ENCODE data around the gene AVP.
"Not testable (repeated sequence)": the region's sequence is repeated elsewhere in the genome, so short reads cannot be mapped to it uniquely, and the experiment has no call there.

AVP gene

DNA sequence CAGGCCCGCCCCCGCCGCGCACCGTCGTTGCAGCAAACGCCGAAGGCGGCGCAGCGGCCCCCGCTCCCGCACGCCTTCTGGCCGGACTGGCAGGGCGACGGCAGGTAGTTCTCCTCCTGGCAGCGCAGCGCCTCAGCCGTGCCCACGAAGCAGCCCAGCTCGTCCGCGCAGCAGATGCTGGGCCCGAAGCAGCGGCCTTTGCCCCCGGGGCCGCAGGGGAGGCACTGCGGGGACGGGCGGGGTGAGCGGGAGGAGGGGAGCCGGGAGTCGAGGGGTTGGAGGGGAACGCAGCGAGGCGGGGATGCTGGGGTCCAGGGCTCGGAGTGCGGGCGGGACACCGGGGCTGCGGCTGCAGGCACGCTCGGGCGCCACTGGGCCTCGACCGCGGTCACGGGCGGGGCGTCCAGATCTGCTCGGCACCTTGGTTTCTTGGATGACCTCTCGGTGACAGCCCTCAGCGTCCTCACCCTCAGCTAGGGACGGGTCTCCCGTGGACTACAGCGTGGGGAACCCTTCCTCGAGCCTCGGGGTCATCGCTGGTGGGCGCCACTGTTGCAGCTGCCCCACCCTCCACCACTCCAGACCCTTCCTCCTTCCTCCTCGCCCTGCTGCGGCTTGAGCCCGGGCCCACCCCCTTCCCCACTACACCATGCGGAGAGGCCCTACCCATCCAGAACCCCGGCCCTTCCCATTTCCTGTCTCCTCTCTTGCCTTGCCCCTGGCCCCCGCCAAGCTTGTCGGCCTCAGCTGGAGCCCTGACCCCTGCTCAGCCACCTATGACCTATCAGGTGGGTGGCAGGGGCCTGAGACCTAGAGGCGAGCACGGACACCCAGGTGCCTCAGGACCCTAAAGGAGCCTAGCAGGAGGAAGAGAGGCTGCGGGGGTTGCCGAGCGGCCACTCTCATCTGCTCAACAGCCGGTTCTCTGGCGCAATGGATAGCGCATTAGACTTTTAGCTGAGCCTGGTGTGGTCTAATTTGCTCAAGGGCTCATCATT, 1.3 kb downstream of the AVP start:
- DNase-seq: no peak

DNA sequence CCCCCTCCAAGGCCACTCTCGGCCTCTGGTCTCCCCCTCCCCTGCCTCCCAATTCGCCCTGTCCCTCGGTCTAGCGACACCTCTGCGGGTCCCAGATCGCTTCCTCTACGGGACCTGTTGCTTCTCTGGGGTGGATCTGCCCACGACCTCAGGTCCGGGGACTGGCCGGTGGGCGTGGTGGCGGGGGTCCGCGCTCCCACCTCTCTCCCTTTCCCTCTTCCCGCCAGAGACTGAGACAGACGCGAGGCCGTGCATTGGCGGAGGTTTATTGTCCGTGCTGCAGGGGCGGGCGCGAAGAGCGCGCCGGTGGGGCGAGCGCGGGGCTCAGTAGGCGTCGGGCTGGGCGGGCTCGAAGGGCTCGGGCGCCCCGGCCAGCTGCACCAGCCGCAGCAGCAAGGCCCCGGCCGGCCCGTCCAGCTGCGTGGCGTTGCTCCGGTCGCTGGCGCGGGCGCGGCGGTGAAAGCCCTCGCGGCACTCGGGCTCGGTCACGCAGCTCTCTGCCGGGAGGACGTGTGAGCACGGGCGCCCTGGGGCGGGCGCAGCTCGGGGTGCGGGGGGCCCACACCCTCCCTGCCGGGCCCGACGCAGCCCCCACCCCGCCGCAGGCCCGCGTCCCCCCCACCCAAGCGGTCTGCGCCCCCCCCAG, 2.1 kb downstream of the AVP start:
- DNase-seq: no peak

DNA sequence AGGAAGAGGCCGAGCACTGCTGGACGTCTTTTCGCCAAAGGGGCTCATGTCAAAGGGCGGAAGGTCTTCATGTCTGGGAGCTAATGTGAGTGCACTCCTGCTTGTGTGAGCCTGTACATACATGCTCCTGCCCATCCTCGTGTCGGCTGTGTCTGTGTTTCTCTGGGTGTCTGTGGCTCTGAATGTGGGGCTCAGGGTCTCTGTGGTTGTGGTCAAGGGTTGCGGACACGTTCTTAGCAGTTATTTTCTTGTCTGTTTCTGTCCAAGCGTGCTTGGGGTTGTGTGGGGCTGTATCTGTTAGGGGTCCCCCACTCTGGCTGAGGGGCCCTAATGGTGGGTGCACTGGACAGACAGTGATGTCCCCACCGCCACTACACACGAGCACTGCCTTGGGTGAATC, 2.9 kb downstream of the AVP start:
- no peak for DNase-seq

DNA sequence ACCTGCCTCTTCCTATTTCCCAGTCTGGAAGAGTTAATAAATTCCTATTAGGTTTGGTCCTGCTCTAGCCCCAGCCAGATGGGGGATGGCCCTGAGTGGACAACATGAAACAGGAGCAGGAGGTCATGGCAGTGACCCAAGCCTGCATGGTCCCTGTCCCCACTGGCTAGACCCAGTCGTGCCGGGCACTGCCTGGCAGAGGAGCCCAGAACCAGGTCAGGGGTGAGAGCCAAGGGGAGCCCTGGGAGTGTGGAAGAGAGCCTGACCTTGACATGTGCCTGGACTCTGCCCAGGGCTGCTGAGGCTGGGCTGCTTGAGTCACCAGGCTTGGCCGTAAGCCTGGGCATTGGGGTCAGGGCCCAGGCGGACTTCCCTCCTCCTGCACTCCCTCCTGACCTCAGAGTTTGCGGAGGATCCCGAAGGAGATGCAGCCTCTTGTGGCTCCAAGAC, 3.6 kb downstream of the AVP start:
- no peak for DNase-seq

DNA sequence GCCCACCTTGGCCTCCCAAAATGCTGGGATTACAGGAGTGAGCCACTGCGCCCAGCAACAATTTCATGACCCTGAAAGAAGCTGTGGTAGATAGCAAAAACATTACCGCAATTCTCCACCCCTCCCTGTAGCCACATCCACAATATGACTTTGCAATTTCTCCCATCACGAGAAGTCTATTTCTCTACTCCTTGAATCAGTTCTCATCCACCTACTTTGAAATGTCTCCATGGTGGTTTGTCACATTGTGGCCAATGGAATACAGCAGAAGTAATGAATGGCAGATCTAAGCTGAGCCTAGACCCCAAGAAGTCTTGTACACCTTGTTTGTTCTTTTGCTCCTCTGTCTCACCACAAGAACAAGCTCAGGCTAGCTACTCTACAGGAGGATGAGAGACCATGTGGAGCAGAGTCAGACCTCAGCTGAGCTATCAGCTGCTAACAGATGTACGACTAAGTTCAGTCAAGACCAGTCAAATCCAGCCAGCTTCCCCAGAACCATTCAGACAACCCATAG, 6.8 kb downstream of the AVP start:
- DNase-seq: no peak

DNA sequence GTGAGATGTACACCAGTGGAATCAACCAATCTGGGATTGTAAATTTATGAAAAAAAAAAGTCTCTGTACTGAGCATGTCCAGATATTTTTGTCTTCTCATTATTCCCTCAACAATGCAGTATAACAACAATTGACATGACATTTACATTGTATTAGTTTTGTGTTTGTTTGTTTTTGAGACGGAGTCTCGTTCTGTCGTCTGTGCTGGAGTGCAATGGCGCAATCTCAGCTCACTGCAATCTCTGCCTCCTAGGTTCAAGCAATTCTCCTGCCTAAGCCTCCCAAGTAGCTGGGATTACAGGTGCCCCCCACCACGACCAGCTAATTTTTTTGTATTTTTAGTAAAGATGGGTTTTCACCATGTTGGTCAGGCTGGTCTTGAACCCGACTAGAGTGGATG, 9.2 kb downstream of the AVP start:
- DNase-seq: not testable (repeated sequence)

DNA sequence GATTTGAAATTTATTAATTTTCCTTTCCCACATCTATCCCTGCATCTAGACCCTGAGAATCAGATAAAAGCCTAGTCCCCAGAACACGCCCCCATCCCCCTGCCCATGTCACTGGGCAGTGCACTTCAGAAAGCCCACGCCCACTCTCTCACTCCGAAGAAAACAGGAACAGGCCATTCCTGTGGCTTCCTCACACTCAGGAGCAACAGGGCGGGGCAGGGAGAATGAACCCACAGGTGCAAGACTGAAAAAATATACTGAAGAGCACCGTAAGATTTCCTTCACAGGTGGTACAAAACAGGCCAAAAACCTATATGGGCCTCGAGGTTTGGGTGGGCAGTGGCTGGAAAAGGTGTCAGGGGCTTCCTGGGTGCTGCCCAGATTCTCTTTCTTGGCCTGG, 9.7 kb downstream of the AVP start:
- DNase-seq: no peak

DNA sequence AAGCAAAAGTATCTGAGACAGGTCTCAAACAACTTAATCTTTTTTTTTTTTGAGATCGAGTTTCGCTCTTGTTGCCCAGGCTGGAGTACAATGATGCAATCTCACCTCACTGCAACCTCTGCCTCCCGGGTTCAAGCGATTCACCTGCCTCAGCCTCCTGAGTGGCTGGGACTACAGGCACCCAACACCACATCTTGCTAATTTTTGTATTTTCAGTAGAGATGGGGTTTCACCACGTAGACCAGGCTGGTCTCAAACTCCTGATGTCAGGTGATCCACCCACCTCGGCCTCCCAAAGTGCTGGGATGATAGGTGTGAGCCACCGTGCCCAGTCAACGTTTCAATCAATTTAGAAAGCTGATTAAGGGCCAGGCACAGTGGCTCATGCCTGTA, 11.3 kb downstream of the AVP start:
- not testable (repeated sequence) for DNase-seq

DNA sequence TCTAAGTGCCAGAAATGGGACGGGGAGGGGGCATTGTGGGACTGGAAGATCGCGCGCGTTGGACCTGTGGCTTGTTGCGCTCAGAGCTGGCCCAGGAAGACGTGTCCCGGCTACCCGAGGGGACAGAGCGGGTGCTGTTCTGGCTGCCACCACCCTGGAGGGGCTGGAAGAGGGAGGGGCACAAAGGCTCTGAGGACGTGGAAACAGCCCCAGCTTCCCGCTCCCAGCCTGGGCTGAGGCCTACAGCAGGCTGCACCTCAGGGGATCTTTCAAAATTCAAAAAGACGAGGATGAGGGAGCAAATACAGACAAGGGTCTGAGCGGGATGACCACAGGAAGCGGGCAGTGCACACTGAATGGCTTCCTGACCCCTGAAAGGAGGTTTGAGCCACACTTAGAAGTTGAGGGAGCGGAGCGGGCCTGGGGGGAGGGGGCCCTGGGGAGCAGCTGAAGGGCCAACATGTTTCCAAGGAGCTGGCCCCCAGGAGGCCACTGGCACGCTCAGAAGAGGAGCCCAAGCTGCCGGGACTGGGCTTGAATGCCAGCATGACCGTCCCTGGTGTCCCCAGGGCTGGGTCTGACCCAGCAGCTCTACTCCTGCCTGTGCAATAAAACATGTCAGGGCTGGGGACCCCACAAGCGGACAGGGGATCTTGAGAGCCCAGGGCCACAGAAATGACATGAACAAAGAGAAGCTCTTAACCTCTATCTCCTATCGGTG, 11.8 kb downstream of the AVP start:
- no peak for DNase-seq

DNA sequence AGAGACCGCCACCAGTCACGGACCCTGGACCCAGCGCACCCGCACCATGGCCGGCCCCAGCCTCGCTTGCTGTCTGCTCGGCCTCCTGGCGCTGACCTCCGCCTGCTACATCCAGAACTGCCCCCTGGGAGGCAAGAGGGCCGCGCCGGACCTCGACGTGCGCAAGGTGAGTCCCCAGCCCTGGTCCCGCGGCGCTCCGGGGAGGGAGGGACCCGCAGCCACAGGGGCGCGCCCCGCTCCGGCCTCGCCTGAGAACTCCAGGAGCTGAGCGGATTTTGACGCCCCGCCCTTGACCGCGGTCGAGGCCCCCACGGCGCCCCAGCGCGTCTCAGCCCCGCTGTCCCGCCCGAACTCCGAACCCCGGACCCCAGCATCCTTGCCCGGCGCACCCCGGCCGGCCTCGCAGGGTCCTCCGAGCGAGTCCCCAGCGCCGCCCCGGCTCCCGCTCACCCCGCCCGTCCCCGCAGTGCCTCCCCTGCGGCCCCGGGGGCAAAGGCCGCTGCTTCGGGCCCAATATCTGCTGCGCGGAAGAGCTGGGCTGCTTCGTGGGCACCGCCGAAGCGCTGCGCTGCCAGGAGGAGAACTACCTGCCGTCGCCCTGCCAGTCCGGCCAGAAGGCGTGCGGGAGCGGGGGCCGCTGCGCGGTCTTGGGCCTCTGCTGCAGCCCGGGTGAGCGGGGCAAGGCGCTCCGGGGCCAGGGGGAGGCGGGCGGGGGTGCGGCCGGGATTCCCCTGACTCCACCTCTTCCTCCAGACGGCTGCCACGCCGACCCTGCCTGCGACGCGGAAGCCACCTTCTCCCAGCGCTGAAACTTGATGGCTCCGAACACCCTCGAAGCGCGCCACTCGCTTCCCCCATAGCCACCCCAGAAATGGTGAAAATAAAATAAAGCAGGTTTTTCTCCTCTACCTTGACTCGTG, 12.7 kb downstream of the AVP start, which contains the start of gene OXT:
Gene OXT, plus strand, starts transcription at position 11 of the 920 bp plus-strand sequence. Its CDS starts 36 bp downstream, at position 47.
- peak; percentile 77 for DNase-seq

DNA sequence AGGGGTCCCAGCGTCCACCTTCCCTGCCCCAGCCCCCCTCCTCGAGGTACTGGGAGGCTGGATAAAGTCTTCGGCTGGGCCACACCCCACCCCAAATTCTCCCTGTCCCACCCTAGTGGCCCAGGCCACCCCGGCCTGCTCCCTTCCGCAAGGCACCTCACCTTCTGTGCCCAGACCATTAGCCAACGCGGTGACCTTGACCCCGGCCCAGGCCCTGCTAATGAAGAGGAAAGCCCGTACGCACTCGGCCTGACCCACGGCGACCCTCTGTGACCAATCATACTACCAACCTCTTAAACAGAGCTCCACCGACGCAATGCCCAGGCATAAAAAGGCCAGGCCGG, 13.3 kb downstream of the AVP start:
- no peak for DNase-seq

DNA sequence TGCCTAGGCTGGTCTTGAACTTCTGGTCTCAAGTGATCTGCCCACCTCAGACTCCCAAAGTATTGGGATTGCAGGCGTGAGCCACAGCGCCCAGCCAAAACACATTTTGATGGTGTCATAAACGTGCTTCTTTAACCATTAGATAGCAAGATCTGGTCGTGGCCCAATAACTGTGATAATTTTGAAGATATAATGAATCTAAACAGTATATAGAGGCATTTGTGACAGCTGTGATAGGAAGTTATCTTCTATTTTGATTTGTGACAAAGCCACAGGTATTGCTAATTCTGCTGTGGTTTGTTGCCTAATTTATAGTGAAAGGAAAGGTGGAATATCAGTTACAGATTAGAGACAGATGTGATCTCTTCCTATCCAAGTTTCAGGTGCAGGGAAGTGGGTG, 13.8 kb downstream of the AVP start:
- DNase-seq: no peak

DNA sequence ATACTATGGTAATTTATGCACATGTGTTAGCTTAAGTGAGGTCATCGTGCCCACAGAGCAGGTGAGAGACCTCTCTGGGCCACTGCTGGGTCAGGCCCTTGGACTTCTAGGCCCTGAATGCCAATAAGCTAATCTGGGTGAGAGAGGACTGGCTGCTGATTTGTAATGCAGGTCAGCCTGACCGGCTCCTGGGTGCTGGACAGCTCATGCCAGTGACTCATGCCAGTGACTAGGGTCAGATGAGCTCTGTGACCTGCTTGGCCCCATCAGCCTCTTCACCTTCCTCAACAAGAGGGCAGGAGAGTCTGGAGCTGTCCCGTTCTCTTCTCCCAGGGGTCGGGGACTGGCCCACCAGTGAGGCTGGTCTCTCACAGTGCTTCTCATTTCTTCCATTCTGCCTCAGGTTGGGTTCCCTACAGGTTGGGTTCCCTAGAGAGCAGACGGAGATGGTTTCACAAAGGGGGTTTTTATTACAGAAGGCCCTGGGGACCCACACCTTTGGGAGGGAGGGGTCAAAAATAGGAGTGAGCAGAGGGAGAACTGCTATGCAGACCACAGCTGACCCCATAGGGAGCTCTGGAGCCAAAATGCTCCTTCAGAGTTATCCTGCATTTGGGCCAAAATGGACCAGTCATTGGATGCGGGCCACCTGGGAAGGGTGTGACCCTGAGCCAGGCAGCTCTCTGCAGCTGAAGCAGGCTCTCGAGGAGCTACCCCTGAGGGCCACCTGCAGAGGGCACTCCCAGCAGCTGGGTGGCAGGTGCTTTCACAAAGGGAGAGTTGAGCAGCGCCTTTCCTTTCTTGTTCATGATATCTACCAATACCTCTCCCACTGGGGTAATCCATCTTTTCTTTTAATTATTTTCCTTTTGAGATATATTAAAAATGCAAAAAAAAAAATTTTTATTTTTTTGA, 15.3 kb downstream of the AVP start:
- peak; percentile 31 for DNase-seq

DNA sequence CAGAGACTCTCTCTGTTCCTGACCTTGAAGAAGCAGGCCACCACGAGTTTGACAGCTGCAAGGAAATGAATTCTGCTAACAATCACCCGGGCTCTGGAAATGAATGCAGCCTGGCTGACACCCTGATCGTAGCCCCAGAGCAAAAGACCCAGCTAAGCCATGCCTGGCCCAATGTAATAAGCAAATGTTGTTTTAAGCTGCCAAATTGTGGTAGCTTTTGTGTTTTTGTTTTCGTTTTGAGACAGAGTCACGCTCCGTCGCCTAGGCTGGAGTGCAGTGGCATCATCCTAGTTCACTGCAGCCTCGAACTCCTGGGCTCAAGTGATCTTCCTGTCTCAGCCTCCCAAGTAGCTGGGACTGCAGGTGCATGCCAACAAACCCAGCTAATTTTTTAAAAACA, 16.4 kb downstream of the AVP start:
- no peak for DNase-seq

DNA sequence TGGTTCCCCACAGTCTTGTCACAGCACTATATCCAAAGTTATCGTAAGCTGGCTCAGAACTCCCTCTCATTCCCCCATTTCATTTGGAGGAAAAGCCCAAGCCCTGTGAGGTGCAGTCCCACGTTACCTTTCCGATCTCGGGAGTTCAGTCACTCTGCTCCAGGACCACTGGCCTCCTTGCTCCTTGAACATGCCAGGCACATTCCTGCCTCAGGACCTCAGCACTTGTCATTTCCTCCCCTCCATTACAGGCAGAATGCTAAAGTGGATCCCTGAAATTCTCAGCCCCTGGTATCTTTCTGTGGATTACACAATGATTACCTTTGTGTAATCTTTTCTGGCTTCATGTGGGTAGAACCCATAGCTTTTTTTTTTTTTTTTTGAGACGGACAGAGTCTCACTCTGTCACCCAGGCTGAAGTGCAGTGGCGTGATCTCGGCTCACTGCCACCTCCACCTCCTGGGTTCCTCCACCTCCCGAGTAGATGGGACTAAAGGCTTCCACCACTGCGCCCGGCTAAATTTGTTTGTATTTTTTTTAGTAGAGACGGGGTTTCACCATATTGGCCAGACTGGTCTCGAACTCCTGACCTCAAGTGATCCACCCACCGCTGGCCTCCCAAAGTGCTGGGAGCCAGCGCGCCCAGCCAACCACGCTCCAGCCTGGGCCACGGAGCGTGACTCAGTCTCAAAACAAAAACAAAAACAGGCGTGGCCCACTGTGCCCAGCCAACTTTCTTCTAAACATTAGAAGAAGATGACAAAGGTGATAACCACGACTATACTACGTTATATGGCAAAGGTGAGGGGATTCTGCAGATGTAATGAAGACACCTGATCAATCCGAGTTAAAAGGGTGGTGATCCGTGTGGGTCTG, 17.1 kb downstream of the AVP start:
- no peak for DNase-seq

DNA sequence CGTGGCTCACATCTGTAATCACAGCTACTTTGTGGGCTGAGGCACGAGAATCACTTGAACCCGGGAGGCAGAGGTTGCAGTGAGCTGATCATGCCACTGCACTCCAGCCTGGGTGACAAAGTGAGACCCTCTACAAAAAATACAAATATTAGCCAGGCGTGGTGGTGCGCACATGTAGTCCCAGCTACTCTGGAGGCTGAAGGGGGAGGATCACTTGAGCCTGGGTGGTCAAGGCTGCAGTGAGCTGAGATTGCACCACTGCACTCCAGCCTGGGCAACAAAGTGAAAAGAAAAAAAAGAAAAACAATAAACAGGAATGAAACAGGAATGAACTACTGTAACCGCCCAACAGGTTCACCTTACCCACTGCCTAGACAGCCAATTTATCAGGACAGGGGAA, 20.4 kb downstream of the AVP start:
- DNase-seq: not testable (repeated sequence)

DNA sequence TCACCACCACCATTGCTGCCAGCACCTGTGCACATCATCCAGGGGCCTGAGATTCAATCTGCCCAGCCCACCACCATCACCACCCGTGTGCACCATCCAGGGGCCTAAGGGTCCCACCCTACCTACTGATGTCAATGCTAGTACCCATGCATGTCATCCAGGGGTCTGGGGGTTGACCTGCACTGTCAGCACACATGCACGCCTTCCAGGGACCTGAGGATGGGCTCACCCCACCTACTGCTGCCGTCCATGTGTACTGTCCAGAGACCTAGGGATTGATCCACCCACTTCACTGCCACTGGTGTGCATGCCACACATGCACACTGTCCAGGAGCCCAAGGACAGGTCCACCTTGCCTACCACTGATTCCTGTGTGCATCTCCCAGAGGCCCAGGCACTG, 25.0 kb downstream of the AVP start:
- DNase-seq: no peak

DNA sequence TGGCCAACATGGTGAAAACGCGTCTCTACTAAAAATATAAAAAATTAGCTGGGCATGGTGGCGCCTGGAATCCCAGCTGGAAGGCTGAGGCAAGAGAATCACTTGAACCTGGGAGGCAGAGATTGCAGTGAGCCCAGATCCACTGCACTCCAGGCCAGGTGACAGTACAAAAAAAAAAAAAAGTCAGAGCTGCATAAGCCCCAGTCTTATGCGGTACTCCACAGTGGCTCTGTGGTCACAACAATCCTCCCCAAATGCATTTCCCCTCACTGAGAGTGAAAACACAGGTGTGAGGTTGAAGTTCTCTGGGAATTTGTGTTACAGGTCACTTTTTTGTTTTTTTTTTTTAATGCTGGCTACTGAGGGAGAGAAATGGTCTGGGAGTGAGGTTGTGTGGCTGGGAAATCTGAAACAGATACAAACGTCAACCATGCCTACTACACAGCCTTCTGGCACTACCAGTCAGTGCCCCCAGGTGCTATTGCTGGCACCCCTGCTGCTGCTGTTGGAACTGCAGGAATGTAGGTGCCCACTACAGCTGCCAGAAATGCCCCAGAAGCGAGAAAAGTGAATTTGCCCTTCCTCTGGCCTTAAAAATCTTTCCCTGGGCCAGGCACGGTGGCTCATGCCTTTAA, 33.0 kb downstream of the AVP start:
- DNase-seq: no peak

Data from stimulated activated CD4-positive, alpha-beta T cell treated with anti-CD3 and anti-CD28 coated beads, Interleukin-4, amount 100 ng/mL, for 1 hour (primary cell).